ENCODE results near the gene ROPN1L.

Gene ROPN1L

GRCh38 chr5:10401498-10401897, 40.2 kb upstream of the ROPN1L start:
- DNase-seq (ENCODE audit: low read depth), result no peak
- H3K4me3 ChIP-seq (ENCODE audit: low read depth, low read length), result no peak overlapping the region
- no peak for TF ChIP-seq CTCF (IDR thresholded peaks at IDR 0.05; ENCODE audit: control insufficient read depth, extremely low read depth, insufficient read depth)

- no peak for TF ChIP-seq CTCF (IDR thresholded peaks at IDR 0.05; ENCODE audit: control insufficient read depth, extremely low read depth, insufficient read depth)
- no peak for DNase-seq (ENCODE audit: low read depth)
- no peak overlapping the region for H3K4me3 ChIP-seq (ENCODE audit: low read depth, low read length)
These were observed 37.9 kb upstream of the ROPN1L start for GRCh38 chr5:10403829-10404228.

- H3K4me3 ChIP-seq (ENCODE audit: low read depth, low read length), result no peak overlapping the region
- DNase-seq (ENCODE audit: low read depth), result no peak
- no peak for TF ChIP-seq CTCF (IDR thresholded peaks at IDR 0.05; ENCODE audit: control insufficient read depth, extremely low read depth, insufficient read depth)
These were observed 35.0 kb upstream of the ROPN1L start for GRCh38 chr5:10406651-10407050.

GRCh38 chr5:10409504-10409903, 32.2 kb upstream of the ROPN1L start:
- no peak for DNase-seq (ENCODE audit: low read depth)
- H3K4me3 ChIP-seq (ENCODE audit: low read depth, low read length), result no peak overlapping the region
- no peak for TF ChIP-seq CTCF (IDR thresholded peaks at IDR 0.05; ENCODE audit: control insufficient read depth, extremely low read depth, insufficient read depth)

- no peak overlapping the region for H3K4me3 ChIP-seq (ENCODE audit: low read depth, low read length)
- no peak for TF ChIP-seq CTCF (IDR thresholded peaks at IDR 0.05; ENCODE audit: control insufficient read depth, extremely low read depth, insufficient read depth)
- DNase-seq (ENCODE audit: low read depth), result no peak
These were observed 31.0 kb upstream of the ROPN1L start for GRCh38 chr5:10410662-10411061.

- TF ChIP-seq CTCF (IDR thresholded peaks at IDR 0.05; ENCODE audit: control insufficient read depth, extremely low read depth, insufficient read depth), result no peak
- DNase-seq (ENCODE audit: low read depth), result no peak
- no peak overlapping the region for H3K4me3 ChIP-seq (ENCODE audit: low read depth, low read length)
These were observed 30.3 kb upstream of the ROPN1L start for GRCh38 chr5:10411336-10411735.

- TF ChIP-seq CTCF (IDR thresholded peaks at IDR 0.05; ENCODE audit: control insufficient read depth, extremely low read depth, insufficient read depth), result no peak
- no peak overlapping the region for H3K4me3 ChIP-seq (ENCODE audit: low read depth, low read length)
- no peak for DNase-seq (ENCODE audit: low read depth)
These were observed 24.8 kb upstream of the ROPN1L start for GRCh38 chr5:10416868-10417267.
